RWPE2 (cell line): ENCODE measurements around the gene PLEKHA5.
"Not testable (repeated sequence)": the region's sequence is repeated elsewhere in the genome, so short reads cannot be mapped to it uniquely, and the experiment has no call there.

Experiments used
- ATAC-seq: fragments of 200-7000 bp; cut with Tn5 transposase; 3 replicates; pipeline ENCODE4 v1.9.1; 2021; ENCODE audit warnings: low read depth
- DNase-seq: peaks from one replicate; pipeline ENCODE4 v3.0.0-alpha.2; 2020; ENCODE audit warnings: low spot score
- H3K27ac ChIP-seq: fragments of 450-650 bp; 2 replicates; pipeline ENCODE4 v1.5.1; 2017; ENCODE audit warnings: mild to moderate bottlenecking; ENCODE audit not compliant: poor library complexity, severe bottlenecking
- H3K27me3 ChIP-seq: fragments of 250-450 bp; sonication (Bioruptor Pico); 2 replicates; pipeline ENCODE4 v1.5.1; 2021; ENCODE audit warnings: mild to moderate bottlenecking, moderate library complexity; ENCODE audit not compliant: insufficient read depth, poor library complexity, severe bottlenecking
- H3K36me3 ChIP-seq: fragments of 250-450 bp; sonication (Bioruptor Pico); 2 replicates; pipeline ENCODE4 v1.5.1; 2020; ENCODE audit warnings: low read depth, mild to moderate bottlenecking, moderate library complexity
- H3K4me1 ChIP-seq: fragments of 250-450 bp; sonication (Bioruptor Pico); 2 replicates; pipeline ENCODE4 v1.5.1; 2021; ENCODE audit warnings: mild to moderate bottlenecking, moderate library complexity; ENCODE audit not compliant: insufficient read depth, poor library complexity, severe bottlenecking
- H3K4me3 ChIP-seq: fragments of 250-450 bp; sonication (Bioruptor Pico); 2 replicates; pipeline ENCODE4 v1.5.1; 2021; ENCODE audit warnings: mild to moderate bottlenecking, moderate library complexity; ENCODE audit not compliant: severe bottlenecking
- H3K9me3 ChIP-seq: fragments of 250-450 bp; sonication (Bioruptor Pico); 2 replicates; pipeline ENCODE4 v1.5.1; 2021; ENCODE audit warnings: mild to moderate bottlenecking, moderate library complexity; ENCODE audit not compliant: severe bottlenecking
- TF ChIP-seq, protein P1 (sequence below): fragments of 450-650 bp; IDR thresholded peaks from one replicate; pipeline ENCODE4 v1.5.1; 2017; ENCODE audit warnings: mild to moderate bottlenecking, moderate library complexity; ENCODE audit not compliant: poor library complexity, severe bottlenecking

The PLEKHA5 gene

DNA sequence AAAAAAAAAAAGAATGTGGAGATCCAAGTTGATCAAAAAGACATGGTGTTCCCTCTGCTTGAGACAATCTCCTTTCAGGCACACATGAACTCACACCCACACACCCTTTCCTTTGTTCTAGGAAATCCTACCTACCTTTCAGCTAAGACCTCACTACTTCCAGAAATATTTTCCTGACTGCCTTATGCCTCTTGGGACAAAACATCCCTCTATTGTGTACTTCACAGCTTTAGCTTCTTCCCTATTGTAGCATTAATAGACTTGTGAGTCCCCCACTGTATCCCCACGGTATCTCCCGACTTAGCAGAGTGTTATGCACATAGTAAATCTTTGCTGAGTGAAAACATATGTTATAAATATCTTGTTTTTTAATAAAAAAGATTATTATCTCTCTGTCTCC, 264.9 kb downstream of the PLEKHA5 start:
- DNase-seq, result no peak

DNA sequence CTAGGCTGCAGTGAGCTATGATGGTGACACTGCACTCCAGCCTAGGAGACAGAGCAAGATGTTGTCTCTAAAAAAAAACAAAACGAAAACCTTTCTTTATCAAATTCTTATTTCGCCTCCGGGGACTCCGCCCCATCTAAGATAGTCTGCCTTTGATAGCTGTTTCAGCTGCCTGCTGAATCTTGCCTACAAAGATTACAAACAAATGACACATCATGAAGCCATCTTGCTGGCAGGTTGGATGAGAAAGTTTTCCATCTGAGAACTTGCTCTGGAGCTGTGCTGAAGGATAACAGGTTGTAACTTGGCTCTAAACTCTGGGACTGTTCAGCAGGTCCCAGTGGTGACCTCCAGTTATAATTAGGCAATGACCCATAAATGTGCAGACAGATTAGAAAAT, 268.0 kb downstream of the PLEKHA5 start:
- H3K36me3 ChIP-seq, result no peaks in the 10 kb centered on the region
- H3K9me3 ChIP-seq, result no peaks in the 10 kb centered on the region
- H3K4me1 ChIP-seq, result no peaks in the 10 kb centered on the region
- no peaks in the 10 kb centered on the region for H3K27me3 ChIP-seq
- no peak overlapping the region for H3K27ac ChIP-seq
- no peak for DNase-seq
- peak; percentile 85 for ATAC-seq
- H3K4me3 ChIP-seq, result no peak overlapping the region
- TF ChIP-seq, protein P1, sequence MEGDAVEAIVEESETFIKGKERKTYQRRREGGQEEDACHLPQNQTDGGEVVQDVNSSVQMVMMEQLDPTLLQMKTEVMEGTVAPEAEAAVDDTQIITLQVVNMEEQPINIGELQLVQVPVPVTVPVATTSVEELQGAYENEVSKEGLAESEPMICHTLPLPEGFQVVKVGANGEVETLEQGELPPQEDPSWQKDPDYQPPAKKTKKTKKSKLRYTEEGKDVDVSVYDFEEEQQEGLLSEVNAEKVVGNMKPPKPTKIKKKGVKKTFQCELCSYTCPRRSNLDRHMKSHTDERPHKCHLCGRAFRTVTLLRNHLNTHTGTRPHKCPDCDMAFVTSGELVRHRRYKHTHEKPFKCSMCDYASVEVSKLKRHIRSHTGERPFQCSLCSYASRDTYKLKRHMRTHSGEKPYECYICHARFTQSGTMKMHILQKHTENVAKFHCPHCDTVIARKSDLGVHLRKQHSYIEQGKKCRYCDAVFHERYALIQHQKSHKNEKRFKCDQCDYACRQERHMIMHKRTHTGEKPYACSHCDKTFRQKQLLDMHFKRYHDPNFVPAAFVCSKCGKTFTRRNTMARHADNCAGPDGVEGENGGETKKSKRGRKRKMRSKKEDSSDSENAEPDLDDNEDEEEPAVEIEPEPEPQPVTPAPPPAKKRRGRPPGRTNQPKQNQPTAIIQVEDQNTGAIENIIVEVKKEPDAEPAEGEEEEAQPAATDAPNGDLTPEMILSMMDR, result no peak

More for the DNA sequence above, 264.9 kb downstream of the PLEKHA5 start:
- H3K4me3 ChIP-seq, result no peak overlapping the region
- H3K4me1 ChIP-seq, result no peaks in the 10 kb centered on the region
- no peaks in the 10 kb centered on the region for H3K27me3 ChIP-seq
- no peaks in the 10 kb centered on the region for H3K36me3 ChIP-seq
- no peak overlapping the region for H3K27ac ChIP-seq
- TF ChIP-seq, protein P1, result no peak
- ATAC-seq, result no peak
- no peaks in the 10 kb centered on the region for H3K9me3 ChIP-seq

DNA sequence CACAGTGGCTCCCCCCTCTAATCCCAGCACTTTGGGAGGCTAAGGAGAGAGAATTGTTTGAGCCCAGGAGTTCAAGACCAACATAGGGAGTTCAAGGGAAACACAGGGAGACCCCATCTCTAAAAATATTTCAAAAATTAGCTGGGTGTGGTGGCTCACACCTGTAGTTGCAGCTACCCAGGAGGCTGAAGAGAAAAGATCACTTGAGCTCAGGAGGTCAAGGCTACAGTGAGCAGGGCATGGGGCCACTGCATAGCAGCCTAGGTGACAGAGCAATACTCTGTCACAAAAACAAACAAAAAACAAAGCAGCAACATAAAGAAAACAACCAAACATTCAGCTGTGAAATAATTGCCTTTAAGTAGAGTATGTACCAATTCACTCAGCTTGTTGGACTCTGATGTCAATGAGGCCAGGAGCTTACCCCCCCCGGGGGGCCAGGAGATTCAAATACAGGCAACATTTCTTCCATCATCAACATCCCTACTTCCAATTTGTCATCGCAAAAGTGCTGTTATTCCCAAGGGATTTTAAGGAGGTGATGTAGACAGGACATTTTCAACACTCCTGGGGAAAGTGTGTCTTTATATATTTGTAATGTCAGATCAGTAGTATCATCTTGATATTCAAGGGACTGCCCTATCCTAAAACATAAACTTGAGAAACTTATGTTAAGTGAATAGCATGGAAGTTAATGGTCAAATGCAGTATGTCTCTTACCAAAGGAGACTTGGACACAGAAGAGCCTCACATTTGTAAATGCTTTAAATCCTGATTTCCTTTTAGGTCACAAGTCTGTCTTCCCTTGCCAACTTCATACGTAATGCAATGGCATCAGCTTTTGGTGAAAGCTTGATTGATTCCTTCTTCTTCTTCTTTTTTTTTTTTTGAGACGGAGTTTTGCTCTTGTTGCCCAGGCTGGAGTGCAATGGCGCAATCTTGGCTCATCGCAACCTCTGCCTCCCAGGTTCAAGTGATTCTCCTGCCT, 269.1 kb downstream of the PLEKHA5 start:
- TF ChIP-seq, protein P1, result no peak
- Histone ChIP-seq H3K27me3 (no peaks in the 10 kb centered on the region), H3K9me3 (no peaks in the 10 kb centered on the region), H3K4me1 (no peaks in the 10 kb centered on the region), H3K4me3 (no peak overlapping the region), H3K36me3 (no peaks in the 10 kb centered on the region), H3K27ac (no peak overlapping the region)
- DNase-seq (no peak), ATAC-seq (no peak)

DNA sequence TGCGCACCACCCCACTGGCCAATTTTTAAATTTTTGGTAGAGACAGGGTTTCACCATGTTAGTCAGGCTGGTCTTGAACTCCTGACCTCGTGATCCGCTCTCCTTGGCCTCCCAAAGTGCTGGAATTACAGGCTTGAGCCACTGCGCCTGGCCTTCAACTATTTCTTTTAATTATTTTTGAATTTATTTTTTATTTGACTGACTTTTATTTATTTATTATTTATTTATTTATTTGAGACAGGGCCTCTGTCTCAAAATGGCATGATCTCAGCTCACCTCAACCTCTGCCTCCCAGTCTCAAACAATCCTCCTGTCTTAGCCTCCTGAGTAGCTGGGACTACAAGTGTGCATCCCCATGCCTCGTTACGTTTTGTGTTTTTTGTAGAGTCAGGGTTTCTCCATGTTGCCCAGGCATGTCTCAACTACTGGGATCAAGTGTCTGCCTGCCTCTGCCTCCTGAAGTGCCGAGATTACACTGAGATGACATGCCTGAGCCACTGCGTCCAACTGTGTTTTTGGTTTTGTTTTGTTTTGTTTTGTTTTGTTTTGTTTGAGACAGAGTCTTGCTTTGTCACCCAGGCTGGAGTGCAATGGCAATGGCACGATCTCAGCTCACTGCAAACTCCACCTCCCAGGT, 271.2 kb downstream of the PLEKHA5 start:
- not testable (repeated sequence) for H3K4me1 ChIP-seq, H3K4me3 ChIP-seq, ATAC-seq

DNA sequence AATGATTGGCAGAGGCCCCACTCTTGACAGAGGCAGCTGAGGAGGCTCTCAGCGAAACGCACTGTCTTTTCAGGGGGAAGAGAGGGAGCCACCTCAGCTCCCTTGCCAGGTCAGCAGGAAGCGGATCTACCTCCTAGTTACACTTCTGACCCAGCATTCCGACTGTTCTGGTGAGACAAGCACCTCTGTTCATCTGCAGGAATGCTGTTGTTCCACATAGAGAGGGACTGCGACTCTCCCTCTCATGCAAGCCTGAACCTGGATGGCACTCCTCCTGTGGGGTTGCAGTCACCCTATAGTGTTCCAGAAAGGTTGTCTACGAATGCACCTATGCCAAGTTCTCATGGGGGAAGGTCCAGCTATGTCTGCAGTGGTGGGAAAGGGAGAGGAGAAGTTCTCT, 272.7 kb downstream of the PLEKHA5 start:
- Histone ChIP-seq H3K4me1 (no peaks in the 10 kb centered on the region), H3K27ac (no peak overlapping the region), H3K4me3 (no peak overlapping the region), H3K36me3 (no peaks in the 10 kb centered on the region), H3K9me3 (no peaks in the 10 kb centered on the region), H3K27me3 (no peaks in the 10 kb centered on the region)
- ATAC-seq (no peak), DNase-seq (no peak)
- TF ChIP-seq, protein P1, result no peak

More for the DNA sequence above, 271.2 kb downstream of the PLEKHA5 start:
- H3K36me3 ChIP-seq, DNase-seq, H3K9me3 ChIP-seq, H3K27me3 ChIP-seq, H3K27ac ChIP-seq: not testable (repeated sequence)
